ENCODE measurements around the gene MDM2.

MDM2 gene

DNA sequence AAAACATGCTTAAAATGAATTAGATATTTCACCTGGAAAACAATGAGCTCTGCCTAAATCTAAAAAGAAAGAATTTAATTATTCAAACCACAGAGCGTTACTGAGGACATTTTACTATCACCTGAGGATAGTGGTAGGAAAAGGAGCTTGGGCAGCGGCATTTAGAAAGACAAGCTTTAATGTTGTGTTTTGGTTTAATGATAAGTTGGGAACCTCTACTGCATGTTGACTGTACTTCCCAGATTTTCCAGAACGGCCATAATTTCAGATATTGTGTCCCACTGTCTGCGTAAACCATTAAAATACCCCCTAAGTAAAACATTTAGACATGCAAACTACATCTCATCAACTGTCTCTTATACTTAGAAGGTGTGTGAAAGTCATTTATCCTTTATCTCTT, 69.6 kb downstream of the MDM2 start:
- DNase-seq (ENCODE audit: low read depth in 2 of 2): no peak

- DNase-seq (ENCODE audit: low read depth in 2 of 2): no peak
These were observed 70.3 kb downstream of the MDM2 start for GRCh38 chr12:68878283-68878682.

DNA sequence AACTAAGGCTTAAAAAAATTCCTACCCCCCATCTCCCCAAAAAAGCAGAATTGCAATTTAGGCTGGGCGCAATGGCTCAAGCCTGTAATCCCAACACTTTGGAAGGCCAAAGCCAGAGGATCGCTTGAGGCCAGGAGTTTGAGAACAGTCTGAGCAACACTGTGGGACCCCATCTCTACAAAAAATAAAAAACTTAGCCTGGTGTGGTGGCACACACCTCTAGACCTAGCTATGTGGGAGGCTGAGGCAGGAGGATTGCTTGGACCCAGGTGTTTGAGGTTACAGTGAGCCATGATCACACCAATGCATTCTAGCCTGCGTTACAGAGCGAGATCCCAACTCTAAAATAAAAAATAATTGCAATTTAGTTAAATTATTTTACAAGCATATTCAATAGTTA, 70.9 kb downstream of the MDM2 start:
- no peak for DNase-seq (ENCODE audit: low read depth in 2 of 2)

DNA sequence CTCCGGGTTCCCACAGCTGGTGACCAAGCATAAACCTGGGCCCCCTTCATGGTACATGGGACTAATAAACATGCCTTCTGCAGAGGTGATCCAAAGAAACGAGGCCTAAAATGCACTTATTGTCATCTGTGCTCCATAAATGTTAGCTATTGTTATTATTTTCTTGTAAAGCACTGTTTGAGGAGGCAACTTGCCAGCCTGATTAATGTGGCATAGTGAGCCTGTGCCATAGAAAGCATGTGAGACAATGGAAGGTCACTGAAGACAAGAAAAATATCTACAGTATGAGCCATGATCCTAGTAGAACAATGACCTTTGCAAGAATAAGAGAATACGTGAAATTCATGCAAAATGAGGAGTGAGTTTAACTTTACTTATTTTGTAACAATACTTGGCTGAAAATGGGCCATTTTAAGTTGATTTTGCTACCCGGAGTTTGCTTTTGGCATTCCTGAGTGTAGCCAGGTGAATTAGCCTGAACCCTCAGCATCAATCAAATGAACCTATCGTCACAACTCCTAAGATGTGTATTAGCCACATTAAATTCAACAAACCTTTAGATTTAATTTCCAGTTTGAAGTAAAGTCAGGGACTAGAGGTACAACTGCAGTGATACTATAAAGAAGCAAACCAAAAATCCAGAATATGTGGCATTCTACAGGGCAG, 72.8 kb downstream of the MDM2 start:
- no peak for DNase-seq (ENCODE audit: low read depth in 2 of 2)

DNA sequence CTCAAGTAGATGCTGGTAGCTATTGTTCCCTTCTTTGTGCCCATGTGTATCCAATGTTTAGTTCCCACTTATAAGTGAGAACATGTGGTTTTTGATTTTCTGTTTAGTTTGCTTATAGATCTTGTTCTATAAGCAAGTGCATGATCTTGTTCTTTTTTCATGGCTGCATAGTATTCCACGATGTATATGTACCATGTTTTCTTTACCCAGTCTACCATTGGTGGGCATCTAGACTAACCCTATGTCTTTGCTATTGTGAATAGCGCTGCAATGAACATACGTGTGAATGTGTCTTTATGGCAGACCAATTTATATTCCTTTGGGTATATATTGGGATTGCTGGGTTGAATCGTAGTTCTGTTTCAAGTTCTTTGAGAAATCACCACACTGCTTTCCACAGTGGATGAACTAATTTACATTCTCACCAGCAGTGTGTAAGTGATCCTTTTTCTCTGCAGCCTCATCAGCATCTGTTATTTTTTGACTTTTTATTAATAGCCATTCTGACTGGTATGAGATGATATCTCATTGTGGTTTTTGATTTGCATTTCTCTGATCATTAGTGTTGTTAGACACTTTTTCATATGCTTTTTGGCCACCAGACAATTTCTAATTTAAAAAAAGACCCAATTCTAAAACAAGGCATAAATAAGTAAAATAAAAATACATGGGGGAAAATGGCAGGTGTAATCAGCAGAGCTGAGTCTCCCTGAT, 74.4 kb downstream of the MDM2 start:
- no peak for DNase-seq (ENCODE audit: low read depth in 2 of 2)

GRCh38 chr12:68883151-68883550, 75.2 kb downstream of the MDM2 start:
- DNase-seq (ENCODE audit: low read depth in 2 of 2): no peak

GRCh38 chr12:68884251-68884650, 76.3 kb downstream of the MDM2 start:
- DNase-seq (ENCODE audit: low read depth in 2 of 2): no peak

DNA sequence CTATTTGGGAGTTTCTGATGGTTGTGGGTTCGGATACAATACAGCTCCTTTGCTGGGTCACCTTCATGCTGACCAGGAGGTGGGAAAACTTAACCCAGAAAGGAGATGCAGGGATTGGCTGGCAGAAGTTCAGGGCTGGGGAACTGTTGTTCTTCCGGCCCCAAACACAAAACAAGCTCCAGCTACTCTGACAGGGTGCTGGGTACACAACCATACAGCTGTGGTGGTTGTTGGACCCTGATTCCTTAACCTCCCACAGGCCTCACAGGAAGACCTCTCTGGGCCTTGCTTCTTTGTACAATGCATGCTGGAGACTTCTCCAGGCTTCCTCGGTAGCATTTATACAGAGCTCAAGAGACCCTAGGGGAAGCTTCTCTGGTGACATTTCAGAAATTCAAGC, 77.4 kb downstream of the MDM2 start:
- DNase-seq (ENCODE audit: low read depth in 2 of 2): no peak

DNA sequence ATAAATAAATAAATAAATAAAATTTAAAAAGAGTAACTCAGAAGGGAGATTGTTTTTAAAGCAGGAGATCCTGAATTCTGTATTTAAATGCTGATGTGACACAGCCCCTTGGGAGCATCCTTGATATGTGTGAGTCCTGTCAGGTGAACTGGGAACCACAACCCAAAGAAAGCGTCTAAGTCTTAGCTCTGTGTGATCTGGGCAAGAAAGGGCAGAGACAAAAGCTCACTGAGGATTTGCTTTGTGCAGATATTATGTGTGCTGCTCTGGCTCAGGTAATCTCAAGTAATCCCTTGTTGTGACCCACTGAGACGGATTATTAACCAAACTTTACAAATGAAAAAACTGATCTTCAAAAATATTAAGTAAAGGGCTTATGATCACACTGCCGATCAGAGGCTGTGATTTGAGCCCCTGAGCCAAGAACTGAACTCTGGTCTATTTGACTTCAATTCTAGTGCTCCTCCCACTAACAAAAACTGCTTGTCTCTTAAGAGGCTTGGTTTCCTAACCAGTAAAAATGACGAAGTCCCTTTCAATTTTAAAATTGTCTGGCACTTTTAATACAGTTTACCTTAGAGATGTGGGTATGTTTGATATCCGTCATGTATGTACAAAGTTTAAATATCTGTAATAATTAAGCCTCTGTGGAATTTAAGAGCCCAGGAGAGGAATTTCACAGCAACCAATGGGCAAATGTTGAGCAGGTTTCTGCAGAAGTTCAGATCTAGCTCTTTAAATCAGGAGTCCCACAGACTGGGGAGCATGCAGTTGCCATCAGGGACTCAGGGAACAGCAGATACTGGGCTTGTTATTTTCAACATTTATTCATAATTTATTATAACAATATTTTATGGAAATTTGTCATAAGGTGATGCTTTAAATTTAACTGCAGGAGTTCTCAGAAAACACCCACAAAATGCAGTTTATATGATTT, 78.9 kb downstream of the MDM2 start:
- DNase-seq (ENCODE audit: low read depth in 2 of 2): no peak

GRCh38 chr12:68887641-68888040, 79.7 kb downstream of the MDM2 start:
- no peak for DNase-seq (ENCODE audit: low read depth in 2 of 2)

DNA sequence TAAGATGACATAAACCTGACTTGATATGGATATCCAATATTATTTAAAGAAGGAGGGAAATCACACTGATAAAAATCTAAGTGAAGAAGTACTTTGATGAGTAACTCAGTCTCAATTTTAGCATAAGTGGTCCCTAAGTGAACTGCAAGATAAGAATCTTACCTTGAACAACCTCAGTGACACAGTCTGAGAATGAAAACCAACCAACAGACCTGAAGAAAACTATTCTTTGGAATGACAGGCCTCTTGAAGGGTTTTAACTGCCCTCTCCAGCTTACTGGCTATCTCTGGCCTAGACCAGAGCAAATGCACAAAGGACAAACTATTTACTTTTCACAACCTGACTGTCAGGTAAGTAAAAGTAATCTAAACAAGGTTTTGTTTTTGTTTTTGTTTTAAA, 80.3 kb downstream of the MDM2 start:
- no peak for DNase-seq (ENCODE audit: low read depth in 2 of 2)

DNA sequence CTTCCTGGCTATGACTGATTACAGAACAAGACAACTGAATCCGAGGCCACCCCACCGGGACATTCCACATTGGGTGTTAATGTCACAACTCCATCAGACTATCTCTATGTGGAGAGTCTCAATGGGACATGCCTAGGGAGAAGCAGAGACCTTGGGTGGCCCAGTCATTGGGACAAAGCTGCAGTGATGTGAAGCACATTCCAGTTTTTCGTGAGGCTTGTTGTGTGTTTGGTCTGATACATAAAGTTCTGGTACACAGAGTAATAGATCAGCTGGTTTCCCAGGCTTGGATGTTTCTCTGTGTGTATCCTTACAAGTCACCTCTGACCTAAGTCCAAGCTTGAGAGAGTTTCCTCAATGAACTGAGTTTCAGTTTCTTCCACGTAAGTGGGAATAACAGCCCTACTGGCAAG, 82.7 kb downstream of the MDM2 start:
- no peak for DNase-seq (ENCODE audit: low read depth in 2 of 2)

DNA sequence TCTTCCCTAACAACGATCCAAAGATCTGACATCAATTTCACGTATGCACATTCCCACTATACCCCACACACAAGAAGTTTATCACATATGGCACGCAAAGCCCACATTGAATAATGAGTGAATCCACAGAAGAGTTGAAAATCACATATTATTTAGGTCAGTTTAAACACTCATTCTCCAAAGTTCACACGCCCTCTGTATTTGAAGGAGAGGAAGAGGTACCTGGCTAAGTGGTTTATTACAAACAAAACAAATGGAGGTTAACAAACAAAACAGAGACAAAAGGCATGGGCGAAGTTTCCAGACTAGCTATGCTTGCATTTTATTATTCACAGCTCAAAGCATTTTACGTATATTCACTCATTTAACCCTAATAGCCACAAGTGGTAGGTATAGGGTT, 83.2 kb downstream of the MDM2 start:
- DNase-seq (ENCODE audit: low read depth in 2 of 2): no peak

DNA sequence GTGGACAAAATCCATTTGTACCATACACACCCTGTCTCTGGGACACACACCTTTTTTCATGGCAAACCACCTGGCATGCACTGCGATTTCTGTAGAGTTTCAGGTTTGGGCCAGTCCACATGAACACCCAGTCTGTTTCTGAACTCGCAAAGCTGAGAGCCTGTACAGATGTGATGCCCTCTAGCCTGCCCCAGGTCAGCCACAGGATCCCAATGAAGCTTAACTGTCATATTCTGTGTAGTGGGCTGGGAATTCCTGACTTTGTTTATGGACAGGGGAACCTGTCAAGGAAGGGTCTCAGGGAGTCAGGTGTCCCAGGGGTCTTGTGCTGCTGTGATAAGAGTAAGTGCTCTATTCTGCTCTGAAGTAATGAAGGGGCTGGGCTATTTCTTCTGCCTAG, 85.2 kb downstream of the MDM2 start:
- no peak for DNase-seq (ENCODE audit: low read depth in 2 of 2)

- no peak for DNase-seq (ENCODE audit: low read depth in 2 of 2)
These were observed 85.8 kb downstream of the MDM2 start for GRCh38 chr12:68893741-68894140.

- no peak for DNase-seq (ENCODE audit: low read depth in 2 of 2)
These were observed 86.4 kb downstream of the MDM2 start for GRCh38 chr12:68894276-68894855.

- DNase-seq (ENCODE audit: low read depth in 2 of 2): no peak
These were observed 89.0 kb downstream of the MDM2 start for GRCh38 chr12:68896881-68897540.

GRCh38 chr12:68899251-68899771, 91.3 kb downstream of the MDM2 start:
- DNase-seq (ENCODE audit: low read depth in 2 of 2): no peak

- DNase-seq (ENCODE audit: low read depth in 2 of 2): no peak
These were observed 92.3 kb downstream of the MDM2 start for GRCh38 chr12:68900241-68900640.

Data from stimulated activated CD8-positive, alpha-beta memory T cell treated with anti-CD3 and anti-CD28 coated beads, Interleukin-7, amount 100 ng/mL, for 1 hour (primary cell).